NCI-H2029 treated with DMSO at 0.1 percent for 48 hours (cell line): Measurements from ENCODE around the gene CHADL.
"Not testable (repeated sequence)": the region's sequence is repeated elsewhere in the genome, so short reads cannot be mapped to it uniquely, and the experiment has no call there.

Source experiments
- DNase-seq: peaks from one replicate; lab custom pipeline; 2025; lab: John Stamatoyannopoulos, UW

The CHADL gene, protein sequence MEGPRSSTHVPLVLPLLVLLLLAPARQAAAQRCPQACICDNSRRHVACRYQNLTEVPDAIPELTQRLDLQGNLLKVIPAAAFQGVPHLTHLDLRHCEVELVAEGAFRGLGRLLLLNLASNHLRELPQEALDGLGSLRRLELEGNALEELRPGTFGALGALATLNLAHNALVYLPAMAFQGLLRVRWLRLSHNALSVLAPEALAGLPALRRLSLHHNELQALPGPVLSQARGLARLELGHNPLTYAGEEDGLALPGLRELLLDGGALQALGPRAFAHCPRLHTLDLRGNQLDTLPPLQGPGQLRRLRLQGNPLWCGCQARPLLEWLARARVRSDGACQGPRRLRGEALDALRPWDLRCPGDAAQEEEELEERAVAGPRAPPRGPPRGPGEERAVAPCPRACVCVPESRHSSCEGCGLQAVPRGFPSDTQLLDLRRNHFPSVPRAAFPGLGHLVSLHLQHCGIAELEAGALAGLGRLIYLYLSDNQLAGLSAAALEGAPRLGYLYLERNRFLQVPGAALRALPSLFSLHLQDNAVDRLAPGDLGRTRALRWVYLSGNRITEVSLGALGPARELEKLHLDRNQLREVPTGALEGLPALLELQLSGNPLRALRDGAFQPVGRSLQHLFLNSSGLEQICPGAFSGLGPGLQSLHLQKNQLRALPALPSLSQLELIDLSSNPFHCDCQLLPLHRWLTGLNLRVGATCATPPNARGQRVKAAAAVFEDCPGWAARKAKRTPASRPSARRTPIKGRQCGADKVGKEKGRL

DNA sequence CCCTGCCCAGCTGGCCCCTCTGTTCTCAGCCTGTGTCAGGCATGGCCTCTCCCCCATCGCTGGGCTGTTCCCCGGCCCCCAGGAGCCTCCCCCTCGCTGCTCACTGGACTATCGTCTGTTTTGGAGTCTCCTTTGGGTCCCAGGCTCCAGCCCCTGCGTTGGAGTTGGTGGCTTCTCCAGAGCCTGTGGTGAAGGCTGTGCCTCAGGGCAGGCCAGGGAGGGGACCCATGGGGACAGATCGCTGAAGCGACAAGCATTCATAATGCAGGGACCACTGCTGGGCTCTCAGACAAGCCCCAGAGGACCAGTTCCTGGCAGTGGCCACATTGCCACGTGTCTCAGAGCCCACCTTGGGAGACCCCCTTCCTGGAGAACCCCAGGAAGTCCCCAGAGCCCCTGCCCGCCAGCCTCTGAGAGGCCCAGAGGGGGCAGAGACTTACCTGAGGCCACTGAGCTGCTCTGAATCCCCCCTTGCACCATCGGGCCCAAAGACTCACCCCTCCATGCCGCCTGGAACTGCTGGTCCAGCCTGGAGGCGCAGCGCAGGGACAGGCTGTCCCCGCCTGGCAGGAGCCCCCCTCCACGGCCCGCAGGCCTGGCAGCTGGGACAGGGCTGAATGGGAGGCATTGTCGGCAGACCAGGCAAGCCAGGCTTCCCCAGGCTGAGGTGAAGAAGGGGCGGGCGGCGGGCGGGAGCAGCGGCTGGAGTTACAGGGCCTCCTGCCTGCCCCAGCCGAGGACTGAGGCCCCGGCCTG, at the start of gene CHADL:
TSS of gene CHADL (minus strand) at position 555 of the 756 bp plus-strand sequence. CDS start at position 505, 50 bp downstream.
- no peak for DNase-seq

DNA sequence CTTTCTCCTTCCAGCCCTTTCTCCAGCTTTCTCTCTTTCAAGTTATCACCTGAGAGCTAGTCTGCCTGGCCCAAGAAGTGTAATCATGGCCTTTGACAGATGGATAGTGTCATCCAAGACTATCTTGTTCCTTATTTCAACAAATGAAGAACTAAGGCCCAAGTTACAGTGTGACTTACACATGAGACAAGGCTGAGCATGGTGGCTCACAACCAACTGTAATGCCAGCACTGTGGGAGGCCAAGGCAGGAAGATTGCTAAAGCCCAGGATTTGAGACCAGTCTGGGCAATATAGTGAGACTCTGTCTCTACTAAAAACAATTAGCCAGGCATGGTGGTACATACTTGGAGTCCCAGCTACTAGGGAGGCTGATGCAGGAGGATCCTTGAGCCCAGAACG, 48.9 kb upstream of the CHADL start:
- no peak for DNase-seq

DNA sequence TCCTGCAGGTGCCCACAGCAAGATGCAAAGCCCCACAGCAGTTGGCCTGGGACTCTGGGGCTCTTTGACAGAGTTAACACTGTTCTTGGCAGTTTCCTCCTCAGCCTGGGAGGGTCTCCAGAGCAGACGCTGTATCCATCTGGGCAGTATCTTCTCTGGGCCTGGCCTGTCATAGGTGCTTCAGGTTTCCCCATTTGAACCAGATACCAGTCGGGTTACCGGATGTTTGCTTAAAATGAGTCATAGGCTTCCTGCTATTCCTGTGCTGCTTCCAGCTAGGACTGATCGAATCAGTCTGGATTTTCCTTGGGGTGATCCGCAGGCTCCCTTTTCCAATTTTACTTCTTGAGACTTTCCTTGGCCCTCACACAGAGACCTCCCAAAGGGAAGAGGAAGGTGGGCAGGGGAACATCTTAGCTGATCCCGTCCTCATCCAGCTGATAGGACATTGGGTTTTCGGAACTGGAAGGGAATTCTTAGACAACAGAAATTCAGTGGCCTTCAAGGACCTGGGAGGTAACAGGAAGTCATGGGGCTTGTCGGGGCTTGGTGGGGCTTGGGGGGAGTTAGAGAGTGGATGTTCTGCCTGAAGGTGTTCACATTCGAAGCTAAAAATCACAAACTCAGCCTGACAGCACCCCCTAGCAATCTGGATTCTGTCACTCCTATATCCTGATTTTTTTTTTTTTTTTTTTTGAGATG, 47.7 kb upstream of the CHADL start:
- DNase-seq, result peak; percentile 32

DNA sequence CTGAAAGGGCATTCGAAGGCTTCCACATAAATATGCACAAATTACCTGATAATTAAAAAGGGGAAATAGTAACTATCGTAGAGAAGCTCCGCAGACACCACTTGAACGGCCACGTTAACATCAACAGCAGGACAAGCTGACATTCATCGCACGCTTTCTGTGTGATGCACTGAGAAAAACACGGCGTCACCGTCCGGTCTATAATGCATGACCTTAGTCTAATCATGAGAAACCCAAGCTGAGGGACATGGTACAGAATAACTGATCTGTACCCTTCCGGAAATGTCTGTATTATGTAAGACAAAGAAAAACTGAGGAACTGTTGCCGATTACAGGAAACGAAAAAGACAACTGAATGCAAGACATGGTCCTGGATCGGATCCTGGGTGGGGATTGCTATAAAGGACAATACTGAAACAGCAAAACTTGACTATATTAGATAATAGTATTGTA, 45.9 kb upstream of the CHADL start:
- no peak for DNase-seq

DNA sequence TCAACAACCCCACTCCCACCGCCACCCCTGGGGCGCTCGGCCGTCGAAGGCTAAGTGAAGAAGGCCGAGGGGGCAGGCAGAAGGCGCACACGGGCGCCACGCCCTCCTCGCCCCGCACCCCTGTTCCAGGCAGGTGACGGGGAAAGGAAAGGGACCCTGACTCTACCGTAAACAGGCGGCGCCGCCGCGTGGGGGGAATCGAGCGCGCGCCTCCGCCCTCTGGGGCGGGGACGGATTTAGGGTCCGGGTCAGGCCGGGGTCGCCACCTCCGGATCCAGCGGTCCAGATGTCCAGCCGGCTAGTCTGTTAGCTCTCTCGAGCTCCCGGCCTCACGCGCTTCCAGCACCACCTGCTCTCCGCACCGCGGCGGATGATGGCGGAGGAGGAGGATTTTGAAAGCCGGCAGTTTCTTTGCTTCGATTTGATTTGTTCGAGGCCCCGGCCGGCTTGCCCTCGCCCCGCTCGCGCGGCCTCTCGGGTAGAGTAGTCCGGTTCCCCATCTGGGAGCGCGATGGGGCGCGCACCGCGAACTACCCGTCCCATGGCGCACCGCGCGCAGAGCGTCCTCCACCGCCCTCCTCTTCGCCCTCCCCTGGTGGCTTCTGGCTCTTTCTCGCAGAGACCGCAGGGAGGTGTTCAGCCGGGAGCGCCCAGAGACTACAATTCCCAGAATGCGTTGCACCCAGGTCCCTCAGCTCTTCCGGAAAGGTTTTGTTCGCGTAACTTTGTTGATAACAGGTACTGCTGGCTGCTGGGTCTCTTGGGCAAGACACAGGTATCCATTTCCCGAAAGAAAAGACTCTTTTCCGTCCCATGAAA, 45.3 kb upstream of the CHADL start, which contains the start of gene RANGAP1:
TSS of gene RANGAP1 (minus strand) at position 368 of the 819 bp plus-strand sequence. CDS start 5,143 bp downstream, outside the sequence.
- peak; percentile 93 for DNase-seq

DNA sequence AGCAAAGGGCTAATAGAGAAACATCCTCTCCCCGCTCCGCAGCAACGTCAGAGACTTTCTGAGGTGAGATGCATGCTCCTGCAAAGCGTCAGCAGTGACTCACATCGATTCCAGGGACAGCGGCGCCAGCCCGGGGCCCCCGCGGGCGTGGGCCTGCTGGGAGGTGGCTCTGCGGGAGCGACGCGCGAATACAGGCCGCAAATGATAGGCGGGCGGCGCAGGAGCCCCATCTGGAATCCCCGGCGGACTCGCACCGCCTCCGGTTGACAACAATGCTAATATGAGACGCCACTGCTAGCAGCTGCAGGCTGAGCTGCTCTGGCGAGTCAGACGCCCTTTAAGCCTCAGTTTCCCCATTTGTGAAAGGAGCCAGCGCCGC, 44.7 kb upstream of the CHADL start:
- no peak for DNase-seq

DNA sequence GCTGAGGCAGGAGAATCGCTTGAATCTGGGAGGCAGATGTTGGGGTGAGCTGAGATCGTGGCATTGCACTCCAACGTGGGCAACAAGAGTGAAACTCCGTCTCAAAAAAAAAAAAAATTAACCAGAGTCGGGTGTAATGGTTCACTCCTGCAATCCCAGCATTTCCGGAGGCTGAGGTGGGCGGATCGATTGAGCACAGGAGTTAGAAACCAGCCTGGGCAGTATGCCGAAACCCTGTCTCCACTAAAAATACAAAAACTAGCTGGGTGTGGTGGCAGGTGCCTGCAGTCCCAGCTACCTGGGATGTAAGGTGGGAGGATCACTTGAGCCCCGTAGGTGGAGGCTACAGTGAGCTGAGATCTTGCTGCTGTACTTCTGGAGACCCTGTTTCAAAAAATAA, 43.7 kb upstream of the CHADL start:
- DNase-seq, result no peak

DNA sequence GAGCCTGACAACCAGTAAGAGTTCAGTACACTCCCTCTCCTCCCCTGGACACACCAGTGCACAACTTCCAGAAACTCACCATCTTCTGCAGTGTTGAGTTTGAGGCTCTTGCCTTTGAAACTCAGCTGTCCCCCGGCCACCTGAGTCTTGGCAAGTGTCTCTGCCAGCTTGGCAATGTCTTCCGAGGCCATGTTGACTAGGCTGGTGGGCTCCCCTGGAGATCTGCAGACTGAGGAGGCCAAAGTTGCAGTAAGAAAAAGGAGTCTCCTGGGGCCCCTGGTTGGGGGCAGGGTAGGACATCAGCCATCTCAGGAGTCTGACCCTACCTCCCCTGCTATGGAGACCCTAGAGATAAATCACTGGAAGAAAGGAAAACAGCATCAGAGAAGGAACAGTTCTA, 40.1 kb upstream of the CHADL start:
- DNase-seq, result no peak

DNA sequence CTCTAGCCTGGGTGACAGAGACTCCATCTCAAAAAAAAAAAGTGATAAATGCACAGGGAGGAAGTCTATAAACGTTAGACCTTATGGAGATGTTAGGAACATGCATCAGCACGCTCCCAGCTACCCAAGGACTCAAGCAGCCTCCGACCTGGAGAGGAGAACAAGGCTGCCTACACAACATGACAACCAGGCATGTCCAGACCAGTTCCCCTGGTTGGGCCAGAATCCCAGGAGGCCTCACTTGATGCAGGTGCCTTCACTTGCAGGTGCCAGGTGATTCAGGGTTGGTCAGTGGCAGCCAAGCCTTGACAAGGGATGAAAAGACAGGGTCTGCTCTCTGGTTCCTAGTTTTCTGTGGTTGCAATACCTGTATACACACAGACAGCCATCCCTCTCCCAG, 39.3 kb upstream of the CHADL start:
- DNase-seq, result no peak

DNA sequence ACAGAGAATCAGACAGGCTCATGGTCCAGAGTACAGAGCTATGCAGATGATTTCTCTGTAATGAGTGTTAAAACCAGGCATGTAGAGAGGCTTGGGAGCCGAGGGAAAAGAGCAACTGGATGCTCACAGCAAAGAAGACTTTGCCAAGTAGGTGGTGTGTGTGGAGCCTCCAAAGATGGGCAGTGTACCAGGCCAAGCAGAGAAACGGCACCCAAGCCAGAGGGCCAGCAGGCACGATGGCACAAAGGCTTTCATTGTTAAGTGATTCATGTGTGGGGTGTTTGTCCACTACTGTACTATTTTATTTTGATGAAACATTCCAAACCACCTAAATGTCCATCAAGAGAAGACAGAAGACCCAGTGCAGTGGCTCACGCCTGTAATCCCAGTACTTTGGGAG, 34.1 kb upstream of the CHADL start:
- no peak for DNase-seq

DNA sequence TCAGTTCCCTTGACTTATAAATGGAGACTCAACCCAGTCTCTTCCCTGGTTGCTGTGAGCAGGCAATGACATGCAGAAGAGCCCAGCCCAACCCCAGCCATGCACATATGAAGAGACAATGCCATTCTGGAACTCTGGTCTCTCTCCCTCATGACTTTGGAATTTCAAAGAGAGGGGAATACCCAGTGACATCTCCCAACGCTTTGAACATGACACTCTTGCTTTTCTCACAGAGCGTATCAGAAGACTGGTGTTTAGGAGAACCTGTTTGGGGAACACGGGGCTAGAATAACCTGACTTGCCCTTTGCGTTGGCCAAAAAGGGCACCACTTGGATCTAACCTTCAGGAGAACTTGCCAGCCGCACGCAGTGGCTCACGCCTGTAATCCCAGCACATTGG, 32.4 kb upstream of the CHADL start:
- no peak for DNase-seq

DNA sequence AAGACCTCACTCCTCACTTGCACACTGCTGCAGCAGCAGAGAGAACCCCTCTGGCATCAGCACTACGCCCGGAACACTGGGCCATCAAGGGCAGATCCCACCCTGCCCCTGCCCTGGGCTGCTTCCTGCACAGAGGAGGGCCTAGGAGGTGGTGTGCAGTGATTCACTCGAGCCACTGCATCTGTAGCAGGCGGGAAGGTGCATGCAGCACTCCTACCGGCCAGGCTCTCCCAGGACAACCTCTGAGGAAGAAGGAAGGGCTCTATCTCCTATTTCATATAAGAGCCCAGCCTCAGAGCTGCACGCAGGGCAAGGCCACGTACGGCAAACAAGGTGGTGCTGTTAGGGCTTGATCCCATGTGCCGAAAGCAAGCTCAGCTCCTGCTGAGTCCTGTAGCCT, 31.1 kb upstream of the CHADL start:
- no peak for DNase-seq

DNA sequence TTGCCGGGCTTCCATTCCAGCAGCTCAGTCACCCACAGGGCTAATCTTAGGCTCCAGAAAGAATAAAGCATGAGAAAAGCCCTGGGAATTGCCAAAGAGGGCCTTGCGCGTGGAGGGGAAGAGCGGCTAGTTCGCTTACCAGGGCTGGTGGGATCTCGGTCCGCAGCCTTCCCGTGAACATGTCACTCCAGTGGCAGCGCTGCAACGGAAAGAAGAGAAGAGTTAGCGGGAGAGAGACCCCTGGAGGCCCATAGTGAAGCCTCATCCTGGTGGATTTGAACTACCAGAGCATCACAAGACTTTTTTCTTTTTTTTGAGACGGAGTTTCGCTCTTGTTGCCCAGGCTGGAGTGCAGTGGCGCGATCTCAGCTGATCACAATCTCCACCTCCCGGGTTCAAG, 27.2 kb upstream of the CHADL start:
- DNase-seq, result no peak

DNA sequence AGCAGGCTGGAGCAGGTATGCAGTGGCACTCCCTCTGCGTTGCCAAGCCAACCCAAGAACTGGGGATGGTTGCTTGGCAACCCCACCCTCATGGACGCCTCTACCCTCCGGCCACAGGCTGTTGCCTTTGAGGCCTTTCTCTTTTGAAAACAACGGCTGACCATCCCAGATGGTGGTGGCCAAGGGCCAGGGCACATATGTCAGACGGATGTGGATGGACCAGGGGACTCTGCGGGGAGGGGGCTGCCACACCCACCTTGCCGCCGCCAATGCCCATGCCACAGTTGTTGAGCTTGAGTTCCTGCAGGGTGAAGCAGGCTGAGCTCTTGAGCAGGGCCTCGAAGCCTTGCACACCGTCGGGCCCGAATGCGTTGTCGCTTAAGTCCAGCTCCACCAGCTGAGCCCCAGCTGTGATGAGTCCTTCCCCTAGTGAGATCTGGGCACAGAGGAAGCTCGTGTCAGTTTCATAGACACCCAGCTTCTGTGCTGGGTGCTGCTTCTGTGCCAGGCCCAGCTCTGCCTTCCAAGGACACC, 23.7 kb upstream of the CHADL start:
- DNase-seq, result no peak

DNA sequence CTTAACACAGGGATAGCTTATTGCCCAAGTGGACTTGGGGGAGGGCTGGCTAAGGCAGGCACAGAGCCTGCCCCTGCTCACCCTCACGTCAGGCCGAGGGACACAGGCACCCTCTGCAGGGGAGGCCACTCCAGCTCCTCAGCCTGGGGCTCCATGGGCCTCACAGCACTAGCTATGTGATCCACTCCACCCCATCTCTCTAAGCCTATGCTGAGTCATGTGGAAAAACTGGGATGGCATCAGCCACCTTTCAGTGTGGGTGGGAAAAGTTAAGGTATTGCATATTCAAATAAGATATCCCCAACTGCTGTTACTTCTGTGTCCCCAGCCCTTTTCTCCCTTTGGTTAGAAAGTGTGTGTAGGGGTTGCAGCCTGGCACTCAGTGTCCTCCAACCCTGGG, 23.0 kb upstream of the CHADL start:
- no peak for DNase-seq

DNA sequence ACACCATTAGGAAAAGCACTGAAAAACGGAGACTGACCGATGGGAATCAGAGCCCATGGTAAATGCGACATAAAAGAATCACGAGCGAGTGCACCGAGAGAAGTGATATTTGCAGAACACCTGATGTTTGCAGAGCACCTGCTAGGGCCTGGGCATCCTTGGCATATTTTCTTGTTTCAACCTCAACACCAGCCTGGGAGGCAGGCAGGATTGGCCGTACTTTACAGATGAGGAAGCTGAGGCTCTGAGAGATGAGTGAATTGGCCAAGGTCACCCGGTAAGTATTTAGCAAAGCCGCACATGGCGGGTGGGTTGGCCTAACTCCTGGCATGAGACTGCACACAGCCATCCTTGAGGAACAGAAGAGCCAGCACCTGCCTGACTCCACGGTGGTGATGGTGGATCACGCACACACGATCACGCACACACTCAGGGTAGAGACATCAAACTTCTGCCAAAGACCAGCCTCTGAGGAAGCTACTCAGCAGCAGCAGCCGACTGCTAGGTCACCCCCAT, 21.6 kb upstream of the CHADL start:
- DNase-seq, result no peak

DNA sequence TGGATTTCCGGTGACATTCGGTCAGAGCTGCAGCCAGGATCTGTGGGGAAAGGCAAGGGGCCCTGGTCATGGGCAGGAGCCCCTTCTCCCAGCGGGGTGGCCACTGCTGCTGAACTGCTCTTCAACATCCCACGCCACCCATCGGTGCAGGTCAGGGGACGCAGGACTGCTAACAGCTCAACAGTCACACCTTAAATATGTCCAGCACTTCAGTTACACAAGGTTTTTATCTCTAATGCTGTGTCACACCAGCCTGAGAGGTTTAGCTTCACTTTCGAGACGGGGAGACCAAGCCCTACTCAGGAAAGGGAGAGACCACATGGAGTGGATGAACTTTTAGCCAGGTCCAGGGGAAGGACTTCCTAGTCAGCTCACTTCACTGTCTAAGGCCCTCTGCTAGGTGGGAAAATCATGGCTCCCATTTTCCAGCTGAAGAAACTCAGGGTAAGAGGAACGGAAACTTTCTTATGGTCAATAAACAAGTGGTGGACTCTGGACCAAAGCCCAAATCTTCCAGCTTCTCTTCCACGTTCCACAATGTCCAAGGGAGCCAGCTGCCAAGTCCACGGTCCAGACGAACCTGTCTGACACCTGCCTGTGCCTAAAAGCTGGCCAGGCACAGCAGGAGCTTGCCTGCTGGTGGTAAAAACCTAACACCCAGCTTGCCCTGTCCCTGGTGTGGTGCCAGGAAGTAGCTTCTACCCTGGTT, 21.0 kb upstream of the CHADL start:
- no peak for DNase-seq

DNA sequence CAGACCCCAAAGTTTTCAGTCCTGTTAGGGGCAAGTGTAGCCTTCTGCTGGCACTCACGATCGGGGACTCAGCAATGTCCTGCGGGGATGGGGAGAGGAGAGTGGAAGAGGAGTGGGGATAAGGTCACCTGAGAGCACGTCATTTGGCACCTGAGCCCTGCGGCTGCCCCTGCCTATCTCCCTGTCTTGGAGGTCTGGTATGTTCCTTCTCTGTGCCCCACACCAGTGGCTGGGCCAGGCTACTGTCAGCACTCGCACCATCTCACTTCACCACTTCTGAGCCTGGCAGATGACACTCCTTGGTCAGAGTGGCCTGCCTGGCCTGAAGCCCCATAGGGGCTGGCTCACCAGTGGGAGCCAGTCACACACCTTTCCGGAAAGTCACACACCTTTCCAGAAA, 20.1 kb upstream of the CHADL start:
- DNase-seq, result no peak

DNA sequence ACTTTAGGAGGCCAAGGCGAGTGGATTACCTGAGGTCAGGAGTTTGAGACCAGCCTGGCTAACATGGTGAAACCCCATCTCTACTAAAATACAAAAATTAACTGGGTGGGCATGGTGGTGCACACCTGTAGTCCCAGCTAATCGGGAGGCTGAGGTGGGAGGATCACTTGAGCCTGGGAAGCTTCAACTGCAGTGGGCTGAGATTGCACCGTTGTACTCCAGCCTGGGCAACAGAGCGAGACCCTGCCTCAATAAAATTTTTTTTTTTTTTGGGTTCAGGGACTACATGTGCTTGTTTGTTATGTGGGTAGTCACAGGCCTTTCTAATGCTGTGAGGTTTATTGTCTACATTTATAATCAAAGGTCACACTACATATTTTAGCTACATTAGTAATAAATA, 19.0 kb upstream of the CHADL start:
- not testable (repeated sequence) for DNase-seq

DNA sequence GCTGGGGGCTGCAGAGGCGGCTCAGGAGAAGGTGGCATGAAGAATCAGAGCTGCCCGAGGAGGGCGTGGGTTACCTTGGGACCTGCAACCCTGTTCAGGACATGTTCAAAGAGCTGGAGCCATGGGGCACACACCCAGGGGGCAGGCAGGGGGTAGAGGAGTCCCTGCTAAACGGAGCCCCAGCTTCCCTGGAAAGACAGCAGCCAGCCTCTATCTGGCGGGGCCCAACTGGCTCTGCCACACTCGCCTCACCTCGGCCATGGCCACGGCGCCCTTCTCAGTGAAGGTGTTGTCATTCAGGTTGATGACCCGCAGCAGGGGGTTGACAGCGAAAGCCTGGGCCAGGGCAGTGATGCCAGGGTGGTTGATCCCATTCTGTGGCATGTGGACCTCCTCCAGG, 17.0 kb upstream of the CHADL start:
- DNase-seq, result no peak
